ENCODE results near the gene GAP43.

GAP43 gene

DNA sequence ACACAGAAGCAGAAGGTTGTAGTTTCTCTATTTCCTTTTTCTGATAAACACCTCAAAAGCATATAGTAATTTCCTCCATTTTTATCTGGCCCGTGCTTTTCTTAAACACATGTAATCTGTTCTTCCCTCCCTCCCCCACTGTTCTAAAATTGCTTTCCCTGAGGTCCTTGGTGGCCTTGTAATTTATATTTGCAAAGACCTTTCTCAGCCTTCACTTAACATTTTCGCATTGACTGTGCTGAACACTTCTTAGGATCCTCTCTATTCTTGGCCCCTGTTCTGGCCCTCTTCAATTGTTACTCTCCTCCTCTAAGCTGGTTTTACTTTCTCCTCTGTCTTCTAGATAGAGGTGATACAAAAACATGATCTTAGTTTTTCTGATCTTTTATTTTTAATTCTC is 28.3 kb downstream of the GAP43 start:
- H3K4me3 ChIP-seq = no peak overlapping the region
- DNase-seq = no peak
- no peaks in the 10 kb centered on the region for H3K9me3 ChIP-seq
- intact Hi-C loops (cut with DNase I; ENCODE audit: low total_unique reads) = no loop called here
- no peaks in the 10 kb centered on the region for H3K4me1 ChIP-seq
- TF ChIP-seq, protein P1, sequence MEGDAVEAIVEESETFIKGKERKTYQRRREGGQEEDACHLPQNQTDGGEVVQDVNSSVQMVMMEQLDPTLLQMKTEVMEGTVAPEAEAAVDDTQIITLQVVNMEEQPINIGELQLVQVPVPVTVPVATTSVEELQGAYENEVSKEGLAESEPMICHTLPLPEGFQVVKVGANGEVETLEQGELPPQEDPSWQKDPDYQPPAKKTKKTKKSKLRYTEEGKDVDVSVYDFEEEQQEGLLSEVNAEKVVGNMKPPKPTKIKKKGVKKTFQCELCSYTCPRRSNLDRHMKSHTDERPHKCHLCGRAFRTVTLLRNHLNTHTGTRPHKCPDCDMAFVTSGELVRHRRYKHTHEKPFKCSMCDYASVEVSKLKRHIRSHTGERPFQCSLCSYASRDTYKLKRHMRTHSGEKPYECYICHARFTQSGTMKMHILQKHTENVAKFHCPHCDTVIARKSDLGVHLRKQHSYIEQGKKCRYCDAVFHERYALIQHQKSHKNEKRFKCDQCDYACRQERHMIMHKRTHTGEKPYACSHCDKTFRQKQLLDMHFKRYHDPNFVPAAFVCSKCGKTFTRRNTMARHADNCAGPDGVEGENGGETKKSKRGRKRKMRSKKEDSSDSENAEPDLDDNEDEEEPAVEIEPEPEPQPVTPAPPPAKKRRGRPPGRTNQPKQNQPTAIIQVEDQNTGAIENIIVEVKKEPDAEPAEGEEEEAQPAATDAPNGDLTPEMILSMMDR (IDR thresholded peaks at IDR 0.05) = no peak
- H3K27me3 ChIP-seq = no peaks in the 10 kb centered on the region
- H3K36me3 ChIP-seq = no peaks in the 10 kb centered on the region
- H3K27ac ChIP-seq = no peak overlapping the region

DNA sequence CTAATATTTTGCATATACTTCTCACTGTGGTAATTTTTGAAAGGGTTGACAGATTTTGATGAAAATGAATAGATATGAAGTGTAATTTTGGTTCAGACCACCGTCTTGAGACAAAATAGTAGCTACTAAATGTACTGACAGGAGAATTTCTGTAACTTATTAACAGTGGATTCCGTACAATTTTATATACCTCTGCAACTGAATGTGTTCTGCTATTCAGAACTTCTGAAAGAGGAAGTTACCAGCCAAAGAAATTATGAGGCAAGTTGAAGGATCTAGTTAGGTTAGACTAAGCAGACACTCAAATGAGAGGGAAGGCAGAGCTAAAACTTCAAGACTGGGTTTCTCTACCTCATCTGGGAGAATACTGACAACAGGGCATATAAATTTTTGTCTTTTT is 29.4 kb downstream of the GAP43 start:
- no peaks in the 10 kb centered on the region for H3K9me3 ChIP-seq

DNA sequence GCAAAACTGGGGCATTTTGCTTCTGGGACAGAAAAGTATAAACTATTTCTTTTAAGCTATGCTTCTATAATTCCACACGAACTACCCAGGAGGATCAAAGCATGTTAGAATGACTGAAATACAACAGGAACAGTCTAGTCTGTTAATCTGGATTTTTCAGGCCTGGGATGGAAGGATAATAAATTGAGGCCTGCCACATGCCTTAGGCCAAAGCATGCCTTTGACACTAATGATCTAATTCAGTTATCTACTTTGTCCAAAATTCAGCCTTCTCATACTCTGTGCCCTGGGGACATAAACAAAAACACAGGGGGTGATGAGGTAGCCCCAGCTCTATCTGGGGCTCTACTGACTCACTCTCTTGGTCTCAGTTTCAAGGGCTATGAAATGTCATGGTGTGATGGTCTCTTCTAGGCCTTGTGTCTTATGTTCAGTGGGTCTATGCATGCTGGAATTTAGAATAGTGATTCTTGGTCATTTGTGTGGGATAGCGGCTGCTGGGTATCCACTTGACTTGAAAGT is 32.5 kb downstream of the GAP43 start:
- TF ChIP-seq, protein P1 (IDR thresholded peaks at IDR 0.05) = no peak
- no peak for DNase-seq
- Histone ChIP-seq H3K27me3 (no peaks in the 10 kb centered on the region), H3K27ac (no peak overlapping the region), H3K9me3 (no peaks in the 10 kb centered on the region), H3K36me3 (no peaks in the 10 kb centered on the region), H3K4me3 (no peak overlapping the region), H3K4me1 (peaks cover 0 to 19% (median 7%) of the 10 kb centered on the region in 4 donors)
- intact Hi-C loops (cut with DNase I; ENCODE audit: low total_unique reads) = no loop called here

More for the DNA sequence above, 29.4 kb downstream of the GAP43 start:
- H3K4me1 ChIP-seq = peaks cover 0 to 3% (median 0%) of the 10 kb centered on the region in 4 donors
- TF ChIP-seq, protein P1 (IDR thresholded peaks at IDR 0.05) = no peak
- H3K36me3 ChIP-seq = no peaks in the 10 kb centered on the region
- intact Hi-C loops (cut with DNase I; ENCODE audit: low total_unique reads) = no loop called here
- no peak overlapping the region for H3K4me3 ChIP-seq
- H3K27ac ChIP-seq = no peak overlapping the region
- H3K27me3 ChIP-seq = no peaks in the 10 kb centered on the region
- DNase-seq = no peak

DNA sequence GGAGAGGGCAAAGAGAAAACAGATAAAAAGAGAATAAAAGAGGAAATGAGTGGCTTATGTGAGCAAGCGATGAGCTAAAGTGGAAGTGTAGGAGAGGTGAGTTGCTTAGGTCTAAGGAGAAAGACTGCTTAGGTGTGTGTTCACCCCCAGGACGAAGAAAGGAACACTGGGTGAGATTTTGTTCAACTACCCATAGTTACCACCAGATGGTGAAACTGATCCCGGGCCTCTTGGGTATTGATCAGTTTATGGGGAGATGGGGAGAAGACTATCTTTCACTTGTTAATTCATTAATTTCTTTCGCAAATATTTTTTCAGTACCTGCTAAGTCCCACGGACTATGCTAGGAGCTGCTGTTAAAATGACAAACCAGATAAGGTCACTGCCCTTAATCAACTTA is 33.9 kb downstream of the GAP43 start:
- Histone ChIP-seq H3K9me3 (no peaks in the 10 kb centered on the region), H3K36me3 (no peaks in the 10 kb centered on the region), H3K4me3 (no peak overlapping the region), H3K27me3 (no peaks in the 10 kb centered on the region), H3K27ac (peak overlapping the region; percentile 93 to 98), H3K4me1 (peaks cover 0 to 19% (median 7%) of the 10 kb centered on the region in 4 donors)
- intact Hi-C loops (cut with DNase I; ENCODE audit: low total_unique reads) = no loop called here
- no peak for DNase-seq
- TF ChIP-seq, protein P1 (IDR thresholded peaks at IDR 0.05) = no peak

DNA sequence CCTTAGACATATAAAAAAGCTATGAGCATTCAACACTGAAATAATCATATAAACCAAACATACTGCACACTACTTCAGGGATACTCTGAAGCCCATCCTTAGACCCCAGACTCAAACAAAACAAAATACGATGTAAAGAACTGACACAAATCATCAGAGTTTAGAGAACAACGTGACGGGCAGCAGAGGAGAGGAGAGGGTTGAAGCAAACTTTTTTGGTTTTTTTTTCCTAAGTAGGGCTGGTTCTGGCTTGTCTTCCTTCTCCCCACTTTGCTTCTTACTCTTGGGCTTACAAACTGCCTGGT is 34.7 kb downstream of the GAP43 start:
- peak overlapping the region; percentile 71 to 89 for H3K4me3 ChIP-seq
- peak overlapping the region; percentile 93 to 98 for H3K27ac ChIP-seq
- intact Hi-C loops (cut with DNase I; ENCODE audit: low total_unique reads) = loop anchor here (1.0 kb wide), 1 partner anchor 511 kb away; the partner anchor contains the start of gene ZBTB20

More for the DNA sequence above, 34.7 kb downstream of the GAP43 start:
- TF ChIP-seq, protein P1 (IDR thresholded peaks at IDR 0.05) = no peak
- Histone ChIP-seq H3K36me3 (no peaks in the 10 kb centered on the region), H3K9me3 (no peaks in the 10 kb centered on the region), H3K27me3 (no peaks in the 10 kb centered on the region), H3K4me1 (peaks cover 0 to 19% (median 7%) of the 10 kb centered on the region in 4 donors)
- no peak for DNase-seq

All from tibial artery (tissue), 4 donors.